Ishikawa (cell line): ENCODE measurements around the gene TEAD1.

Experiments
- CREB1 ChIP-seq: IDR thresholded peaks from 2 replicates; pipeline ENCODE4 v1.6.1; 2012; ENCODE audit warnings: low read depth
- EGR1 ChIP-seq: IDR thresholded peaks from 2 replicates; pipeline ENCODE4 v1.6.1; 2012
- REST ChIP-seq: IDR thresholded peaks from 2 replicates; pipeline ENCODE4 v1.6.1; 2012; ENCODE audit warnings: low read depth, mild to moderate bottlenecking
- TAF1 ChIP-seq: IDR thresholded peaks from 2 replicates; pipeline ENCODE4 v1.6.1; 2012; ENCODE audit warnings: low read depth, mild to moderate bottlenecking
- TCF12 ChIP-seq: IDR thresholded peaks from 2 replicates; pipeline ENCODE4 v1.6.1; 2012; ENCODE audit warnings: low read depth

- TF ChIP-seq REST (no peak), TAF1 (no peak), CREB1 (no peak), TCF12 (no peak), EGR1 (no peak)
These were observed 143.6 kb downstream of the TEAD1 start for GRCh38 chr11:12817681-12818332.
